HG03469 (cell line): ENCODE data around the gene STXBP6.
"Not testable (repeated sequence)": the region's sequence is repeated elsewhere in the genome, so short reads cannot be mapped to it uniquely, and the experiment has no call there.

Experiments
- ATAC-seq: cut with Tn5 transposase; IDR thresholded peaks from one replicate; pipeline ENCODE4 v1.9.1; 2021; ENCODE audit warnings: mild to moderate bottlenecking, moderate library complexity, moderate number of reproducible peaks; ENCODE audit not compliant: unreplicated experiment

Gene STXBP6

GRCh38 chr14:24774187-24774915 lies 275.6 kb downstream of the STXBP6 start:
- ATAC-seq = no peak

GRCh38 chr14:24773564-24773963 lies 276.4 kb downstream of the STXBP6 start:
- not testable (repeated sequence) for ATAC-seq

- no peak for ATAC-seq
These were observed 283.5 kb downstream of the STXBP6 start for GRCh38 chr14:24766434-24766833.

GRCh38 chr14:24761141-24761540 lies 288.8 kb downstream of the STXBP6 start:
- no peak for ATAC-seq
